ENCODE data around the gene GULP1.

GULP1 gene

DNA sequence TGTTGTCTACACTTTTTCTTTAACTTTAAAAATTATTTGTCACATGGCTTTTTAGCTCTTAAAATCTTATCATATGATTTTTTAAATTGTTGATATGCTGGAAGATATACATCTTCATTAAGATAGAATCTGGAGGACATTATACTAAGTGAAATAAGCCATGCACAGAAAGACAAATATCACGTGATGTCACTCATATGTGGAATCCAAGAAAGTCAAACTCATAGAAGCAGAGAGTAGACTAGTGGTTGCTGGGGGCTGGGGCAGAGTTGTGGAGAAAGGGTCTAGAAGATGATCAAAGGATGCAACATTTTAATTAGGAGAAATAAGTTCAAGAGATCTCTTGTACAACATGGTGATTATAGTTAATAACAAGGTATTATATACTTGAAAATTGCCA, 280.9 kb downstream of the GULP1 start:
- Mint-ChIP-seq H3K36me3 (ENCODE audit: low read depth) (peaks cover 18% of the 10 kb centered on the region), H3K9me3 (no peaks in the 10 kb centered on the region), H3K4me3 (no peak overlapping the region), H3K4me1 (peaks cover 14% of the 10 kb centered on the region), H3K27ac (no peak overlapping the region), H3K27me3 (ENCODE audit: low read depth, poor library complexity) (no peaks in the 10 kb centered on the region)
- no peak for DNase-seq
- TF ChIP-seq, protein P1, sequence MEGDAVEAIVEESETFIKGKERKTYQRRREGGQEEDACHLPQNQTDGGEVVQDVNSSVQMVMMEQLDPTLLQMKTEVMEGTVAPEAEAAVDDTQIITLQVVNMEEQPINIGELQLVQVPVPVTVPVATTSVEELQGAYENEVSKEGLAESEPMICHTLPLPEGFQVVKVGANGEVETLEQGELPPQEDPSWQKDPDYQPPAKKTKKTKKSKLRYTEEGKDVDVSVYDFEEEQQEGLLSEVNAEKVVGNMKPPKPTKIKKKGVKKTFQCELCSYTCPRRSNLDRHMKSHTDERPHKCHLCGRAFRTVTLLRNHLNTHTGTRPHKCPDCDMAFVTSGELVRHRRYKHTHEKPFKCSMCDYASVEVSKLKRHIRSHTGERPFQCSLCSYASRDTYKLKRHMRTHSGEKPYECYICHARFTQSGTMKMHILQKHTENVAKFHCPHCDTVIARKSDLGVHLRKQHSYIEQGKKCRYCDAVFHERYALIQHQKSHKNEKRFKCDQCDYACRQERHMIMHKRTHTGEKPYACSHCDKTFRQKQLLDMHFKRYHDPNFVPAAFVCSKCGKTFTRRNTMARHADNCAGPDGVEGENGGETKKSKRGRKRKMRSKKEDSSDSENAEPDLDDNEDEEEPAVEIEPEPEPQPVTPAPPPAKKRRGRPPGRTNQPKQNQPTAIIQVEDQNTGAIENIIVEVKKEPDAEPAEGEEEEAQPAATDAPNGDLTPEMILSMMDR (IDR thresholded peaks at IDR 0.05) = no peak

DNA sequence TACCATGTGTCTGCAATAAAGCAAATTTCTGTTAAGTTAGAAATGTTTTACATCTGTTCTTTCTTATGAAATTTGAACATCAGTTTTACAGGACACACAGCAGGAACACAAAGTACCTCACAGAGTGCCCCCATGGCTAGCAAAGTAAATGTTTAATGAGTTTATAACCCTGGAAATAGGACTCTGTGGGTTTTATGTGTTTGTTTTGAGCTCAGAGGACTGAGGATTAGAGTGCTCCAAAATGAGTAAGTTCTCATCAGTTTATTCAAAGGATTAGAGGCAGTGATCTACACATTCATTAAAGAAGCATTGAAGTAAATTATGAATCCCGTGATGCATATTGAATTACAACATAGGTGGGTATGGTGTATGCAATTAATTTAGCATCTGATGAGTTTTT, 281.8 kb downstream of the GULP1 start:
- DNase-seq = no peak
- TF ChIP-seq, protein P1 (IDR thresholded peaks at IDR 0.05) = no peak
- Mint-ChIP-seq H3K27me3 (ENCODE audit: low read depth, poor library complexity) (no peaks in the 10 kb centered on the region), H3K9me3 (no peaks in the 10 kb centered on the region), H3K4me1 (peaks cover 14% of the 10 kb centered on the region), H3K4me3 (no peak overlapping the region), H3K36me3 (ENCODE audit: low read depth) (peaks cover 18% of the 10 kb centered on the region), H3K27ac (peak overlapping the region; percentile 74)

DNA sequence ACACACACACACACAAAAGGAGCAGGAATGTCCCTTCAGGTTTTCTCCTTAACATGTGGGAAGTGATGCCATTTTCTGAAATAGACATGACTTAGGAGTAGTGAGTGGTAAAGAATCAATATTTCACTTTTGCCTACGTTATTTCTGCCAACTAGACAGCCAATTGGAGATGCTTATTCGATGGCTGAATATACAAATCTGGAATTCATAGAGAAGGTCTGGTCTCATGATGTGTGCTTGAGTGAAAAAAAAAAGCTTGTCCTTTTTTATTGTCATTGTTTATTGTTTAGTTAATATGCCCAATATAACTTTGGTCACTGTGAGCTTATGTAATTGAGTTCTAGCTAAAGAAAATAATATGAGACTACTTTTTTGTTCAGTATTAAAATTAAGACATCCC, 284.3 kb downstream of the GULP1 start:
- Mint-ChIP-seq H3K27me3 (ENCODE audit: low read depth, poor library complexity) (no peaks in the 10 kb centered on the region), H3K27ac (no peak overlapping the region), H3K9me3 (no peaks in the 10 kb centered on the region), H3K36me3 (ENCODE audit: low read depth) (peaks cover 6% of the 10 kb centered on the region), H3K4me3 (no peak overlapping the region), H3K4me1 (peaks cover 14% of the 10 kb centered on the region)
- TF ChIP-seq, protein P1 (IDR thresholded peaks at IDR 0.05) = no peak
- no peak for DNase-seq

- peaks cover under 1% of the 10 kb centered on the region for H3K36me3 Mint-ChIP-seq (ENCODE audit: low read depth)
- H3K27me3 Mint-ChIP-seq (ENCODE audit: low read depth, poor library complexity) = no peaks in the 10 kb centered on the region
- no peaks in the 10 kb centered on the region for H3K9me3 Mint-ChIP-seq
- no peak overlapping the region for H3K4me3 Mint-ChIP-seq
- TF ChIP-seq, protein P1 (IDR thresholded peaks at IDR 0.05) = no peak
- no peak overlapping the region for H3K27ac Mint-ChIP-seq
- peaks cover 14% of the 10 kb centered on the region for H3K4me1 Mint-ChIP-seq
- no peak for DNase-seq
Observed at GRCh38 chr2:188576651-188577050, 285.0 kb downstream of the GULP1 start.

- Mint-ChIP-seq H3K27me3 (ENCODE audit: low read depth, poor library complexity) (no peaks in the 10 kb centered on the region), H3K4me1 (peaks cover 14% of the 10 kb centered on the region), H3K27ac (no peak overlapping the region), H3K36me3 (ENCODE audit: low read depth) (no peaks in the 10 kb centered on the region), H3K9me3 (no peaks in the 10 kb centered on the region), H3K4me3 (no peak overlapping the region)
- TF ChIP-seq, protein P1 (IDR thresholded peaks at IDR 0.05) = no peak
- no peak for DNase-seq
Observed at GRCh38 chr2:188577231-188577630, 285.6 kb downstream of the GULP1 start.

- TF ChIP-seq, protein P1 (IDR thresholded peaks at IDR 0.05) = no peak
- no peaks in the 10 kb centered on the region for H3K9me3 Mint-ChIP-seq
- H3K27ac Mint-ChIP-seq = no peak overlapping the region
- H3K36me3 Mint-ChIP-seq (ENCODE audit: low read depth) = peaks cover 13% of the 10 kb centered on the region
- no peaks in the 10 kb centered on the region for H3K27me3 Mint-ChIP-seq (ENCODE audit: low read depth, poor library complexity)
- no peak for DNase-seq
- no peaks in the 10 kb centered on the region for H3K4me1 Mint-ChIP-seq
- no peak overlapping the region for H3K4me3 Mint-ChIP-seq
Observed at GRCh38 chr2:188580738-188581137, 289.1 kb downstream of the GULP1 start.
